Fibroblast of gingiva (primary cell): Measurements from ENCODE around the gene DUOXA2.
A peak's percentile ranks its signal among the peaks of the same experiment; 100 is the strongest.
"Not testable (repeated sequence)": the region's sequence is repeated elsewhere in the genome, so short reads cannot be mapped to it uniquely, and the experiment has no call there.

Source experiments
- DNase-seq: peaks from one replicate; pipeline ENCODE4 v3.0.0-alpha.2; 2011; ENCODE audit warnings: low read depth

DUOXA2 gene

GRCh38 chr15:45114076-45114750 lies at the start of gene DUOXA2, which contains the start of gene DUOX2:
Gene DUOXA2, plus strand, starts transcription at chr15:45114326. Its CDS starts 280 bp downstream, at chr15:45114606.
Gene DUOX2, minus strand, starts transcription at chr15:45114172. Its CDS starts 761 bp downstream, at chr15:45113411.
- DNase-seq = no peak

DNA sequence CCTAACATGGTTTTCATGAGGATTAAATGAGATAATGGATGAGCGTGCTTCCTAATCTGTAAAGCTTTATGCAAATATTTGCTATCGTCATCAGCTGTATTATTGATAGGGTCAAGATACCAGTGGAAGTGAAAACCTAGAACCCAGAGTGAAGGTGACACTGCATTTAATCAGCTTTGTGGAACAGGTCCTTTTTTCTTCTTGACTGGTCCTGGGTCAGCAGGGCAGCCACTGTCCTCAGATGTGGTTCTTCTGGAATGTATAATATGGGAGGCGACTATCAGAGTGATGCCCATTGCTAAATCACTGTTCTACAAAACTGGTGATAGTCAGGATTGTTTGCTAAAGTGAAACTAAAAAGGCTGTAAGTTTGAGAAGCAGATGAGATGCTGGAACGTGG lies 49.7 kb upstream of the DUOXA2 start:
- DNase-seq = peak; percentile 11

DNA sequence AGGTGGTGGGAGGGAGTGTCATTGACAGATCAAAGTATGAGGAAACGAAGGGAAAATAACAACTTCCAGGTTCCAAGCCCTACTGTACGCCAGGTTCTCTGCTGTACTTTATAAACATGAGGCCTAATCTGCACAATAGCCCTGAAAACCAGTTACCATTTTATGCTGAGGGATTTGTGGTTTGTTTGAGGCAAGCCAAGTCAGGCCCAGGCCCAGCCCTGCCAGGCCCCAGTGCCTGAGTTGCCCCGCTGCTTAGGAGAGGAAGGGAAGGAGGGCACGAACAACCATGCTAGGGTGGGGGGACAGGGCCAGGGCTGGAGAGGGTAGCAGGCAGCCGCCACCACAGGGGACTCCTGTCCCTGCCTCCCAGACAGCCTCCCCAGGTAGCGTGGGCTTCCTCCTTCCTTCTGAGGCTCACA lies 44.2 kb upstream of the DUOXA2 start:
- not testable (repeated sequence) for DNase-seq

GRCh38 chr15:45073602-45074001 lies 40.5 kb upstream of the DUOXA2 start:
- DNase-seq = not testable (repeated sequence)

- not testable (repeated sequence) for DNase-seq
Measured at GRCh38 chr15:45075440-45076320, 38.4 kb upstream of the DUOXA2 start.

- not testable (repeated sequence) for DNase-seq
Measured at GRCh38 chr15:45077391-45077790, 36.7 kb upstream of the DUOXA2 start.

- DNase-seq = not testable (repeated sequence)
Measured at GRCh38 chr15:45079201-45079600, 34.9 kb upstream of the DUOXA2 start.

DNA sequence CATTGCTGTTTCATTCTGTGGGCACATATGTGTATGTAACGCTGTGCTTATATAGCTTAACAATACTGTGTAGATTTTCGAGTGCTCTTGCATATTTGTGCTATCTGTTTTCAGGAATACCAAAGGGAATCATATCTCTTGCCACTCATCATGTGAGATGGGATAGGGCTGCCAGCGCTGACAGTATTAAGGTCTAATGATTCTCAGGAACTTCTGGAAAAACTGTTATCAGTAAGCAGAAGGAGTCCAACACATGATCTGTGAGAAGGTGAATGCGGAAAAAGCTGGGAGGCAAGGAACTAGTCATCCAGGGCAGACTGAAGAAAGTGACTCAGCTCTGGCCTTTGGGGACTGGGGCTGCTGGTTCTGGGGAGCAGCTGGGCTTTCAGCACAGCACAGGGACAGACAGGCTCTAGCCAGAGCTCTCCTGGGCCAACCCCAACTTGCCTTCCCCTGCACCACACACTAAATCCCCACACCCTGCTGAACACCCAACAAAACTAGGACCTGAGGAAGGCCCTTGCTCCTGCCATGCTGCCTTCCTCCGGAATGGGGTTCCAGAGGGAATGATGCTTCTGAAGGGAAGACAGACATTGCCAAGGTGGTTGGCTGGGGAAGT lies 34.4 kb upstream of the DUOXA2 start:
- DNase-seq = not testable (repeated sequence)

DNA sequence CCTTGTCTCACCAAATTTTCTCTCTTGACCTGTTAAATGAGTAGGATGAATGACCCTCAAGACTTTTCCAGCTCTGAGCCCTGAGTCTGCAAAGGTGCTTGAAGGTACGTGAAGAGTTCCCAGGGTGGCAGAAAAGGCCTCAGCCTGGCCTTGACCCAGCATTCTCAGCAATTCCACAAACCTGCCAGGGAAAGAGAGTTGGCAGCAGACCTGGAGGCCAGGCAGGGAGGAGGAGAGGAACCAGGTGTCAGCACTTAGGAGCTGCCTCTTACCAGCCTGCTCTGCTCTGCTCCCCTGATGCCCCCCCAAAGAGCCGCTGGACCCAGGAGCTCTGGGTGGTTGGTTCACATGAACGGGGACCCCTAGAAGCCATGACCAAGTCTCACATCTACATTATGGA lies 33.5 kb upstream of the DUOXA2 start:
- not testable (repeated sequence) for DNase-seq

- not testable (repeated sequence) for DNase-seq
Measured at GRCh38 chr15:45082412-45082811, 31.7 kb upstream of the DUOXA2 start.

- DNase-seq = no peak
Measured at GRCh38 chr15:45083223-45083622, 30.9 kb upstream of the DUOXA2 start.

DNA sequence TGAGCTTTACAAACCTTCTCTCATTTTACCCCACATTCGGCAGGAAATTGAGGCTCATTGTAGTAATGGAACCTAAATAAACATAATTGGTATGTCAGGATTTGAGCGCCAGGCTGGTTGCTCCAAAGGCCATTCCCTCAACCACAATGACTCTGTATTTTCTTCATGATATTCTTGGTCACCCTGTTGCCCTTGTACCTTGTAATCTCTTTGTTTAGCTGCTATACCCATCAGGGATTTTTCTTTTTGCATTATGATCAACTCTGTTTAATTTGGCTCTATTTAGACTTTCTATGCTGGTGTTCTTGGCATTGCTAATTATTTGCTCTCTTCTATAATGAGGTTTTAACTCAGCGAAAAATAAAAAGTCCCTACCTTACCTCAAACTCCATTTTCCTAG lies 30.0 kb upstream of the DUOXA2 start:
- DNase-seq = no peak

GRCh38 chr15:45087513-45087912 lies 26.6 kb upstream of the DUOXA2 start:
- no peak for DNase-seq

DNA sequence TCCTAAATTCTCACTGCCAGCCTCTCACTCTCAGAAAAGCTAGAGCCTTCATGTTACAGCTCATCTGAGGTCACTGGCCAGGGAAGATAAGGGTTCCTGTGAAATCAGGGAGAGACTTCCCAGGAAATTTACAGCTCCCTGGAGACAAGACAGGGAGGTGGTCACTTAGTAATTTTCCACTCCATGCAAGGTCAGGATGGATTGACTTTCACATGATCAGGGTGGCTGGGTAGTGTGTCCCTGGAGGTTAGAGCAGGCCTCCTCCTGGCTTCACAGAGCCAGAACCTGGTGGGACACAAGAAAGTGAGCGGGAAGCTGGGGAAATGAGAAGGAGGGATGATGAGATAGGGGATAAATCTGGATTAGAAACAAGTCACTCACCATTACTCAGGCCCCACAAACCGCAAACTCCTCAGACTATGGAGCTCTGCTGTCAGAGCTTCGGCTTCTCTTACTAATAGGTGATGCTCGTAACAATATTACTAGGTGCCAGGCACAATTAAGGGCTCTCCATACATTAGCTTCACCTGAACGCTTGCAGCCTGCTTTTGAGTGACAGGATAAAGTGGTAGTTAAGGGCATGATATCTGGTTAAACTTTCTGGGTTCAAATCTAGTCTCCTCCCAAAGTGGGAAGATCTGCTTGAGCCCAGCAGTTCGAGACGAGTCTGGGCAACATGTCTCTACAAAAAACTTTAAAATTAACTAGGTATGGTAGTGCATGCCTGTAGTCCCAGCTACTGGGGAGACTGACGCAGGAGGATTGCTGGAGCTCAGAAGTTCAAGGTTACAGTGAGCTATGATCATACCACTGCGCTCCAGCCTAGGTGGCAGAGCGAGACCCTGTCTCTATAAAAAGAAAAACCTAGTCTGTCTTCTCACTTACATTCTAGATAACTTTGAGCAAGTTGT lies 25.1 kb upstream of the DUOXA2 start:
- DNase-seq = no peak

- no peak for DNase-seq
Measured at GRCh38 chr15:45089712-45090373, 24.3 kb upstream of the DUOXA2 start.

DNA sequence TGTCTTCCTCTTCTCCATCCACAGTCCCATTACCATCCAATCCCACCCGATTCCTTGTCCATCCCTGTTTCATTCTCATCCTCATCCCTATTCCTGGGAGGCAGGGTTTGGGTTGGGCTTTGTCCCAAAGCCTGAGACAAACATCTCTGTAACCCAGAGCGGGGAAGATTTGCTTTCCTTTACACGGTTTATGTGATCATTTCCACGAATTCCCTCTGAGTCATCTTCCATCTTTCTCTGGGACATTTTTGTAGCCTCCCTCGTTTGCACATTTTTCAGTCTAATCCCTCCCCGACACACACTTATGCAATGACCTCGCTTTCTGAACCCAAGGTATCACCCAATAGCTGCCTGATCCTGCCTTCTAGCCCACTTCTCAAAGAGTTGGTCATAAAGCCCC lies 23.0 kb upstream of the DUOXA2 start:
- DNase-seq = peak; percentile 44

DNA sequence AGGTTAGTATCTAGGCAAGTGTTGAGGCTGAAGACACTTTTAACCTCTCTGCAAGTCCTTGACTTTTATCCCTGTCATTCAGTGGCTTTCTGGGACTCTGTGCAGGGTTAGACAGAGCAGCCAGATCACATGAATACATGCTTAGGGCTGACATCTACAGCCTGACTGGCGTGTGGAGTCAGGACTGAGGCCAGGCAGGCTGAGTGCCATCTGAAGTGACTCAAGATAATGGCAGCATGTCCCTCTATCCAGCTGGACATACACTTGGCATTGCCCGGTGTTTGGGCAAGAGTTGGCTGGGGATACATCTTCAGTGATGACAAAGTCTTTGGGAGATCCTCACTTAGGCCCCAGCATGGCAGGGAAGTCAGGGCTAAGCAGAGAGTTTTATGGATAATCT lies 22.6 kb upstream of the DUOXA2 start:
- DNase-seq = peak; percentile 42

GRCh38 chr15:45093013-45093412 lies 21.1 kb upstream of the DUOXA2 start:
- DNase-seq = no peak

DNA sequence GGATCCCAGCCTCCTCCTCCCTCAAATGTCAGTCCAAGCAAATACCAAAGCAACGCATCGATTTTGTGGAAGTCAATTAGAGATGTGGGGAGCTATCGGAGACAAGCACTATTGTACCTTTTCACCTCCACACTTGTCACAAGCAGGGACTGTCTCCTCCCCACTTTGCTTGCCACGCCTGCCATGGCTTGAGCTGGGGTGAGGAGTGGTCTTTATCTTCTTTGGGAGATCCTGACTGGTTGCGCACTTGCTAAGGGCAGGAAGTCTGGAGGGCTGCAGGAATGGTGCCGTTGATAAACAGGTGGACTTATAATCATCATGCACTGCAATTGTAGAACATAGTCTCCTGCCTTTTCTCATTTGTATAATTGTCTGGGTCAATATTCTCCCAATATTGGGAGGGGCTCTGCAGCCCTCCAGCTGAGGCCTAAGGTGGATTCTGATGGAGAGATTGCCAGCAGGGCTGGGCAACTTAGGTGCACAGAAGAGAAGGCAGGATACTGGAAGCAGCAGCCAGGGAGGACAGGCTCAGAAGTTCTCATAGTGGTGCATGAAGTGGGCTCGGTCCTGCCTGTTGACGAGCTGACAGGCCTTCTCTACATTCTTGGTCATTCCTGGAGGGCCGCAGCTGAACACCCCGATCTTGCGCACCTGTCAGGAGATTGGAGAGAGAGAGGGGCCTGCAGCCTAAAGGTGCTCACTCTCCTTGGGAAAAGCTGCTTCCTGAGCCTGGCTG lies 20.3 kb upstream of the DUOXA2 start:
- DNase-seq = no peak

- DNase-seq = no peak
Measured at GRCh38 chr15:45094358-45094730, 19.8 kb upstream of the DUOXA2 start.
